K562 (cell line): ENCODE results near the gene FAM89B. TPM values are rescaled to one million over a fixed set of nuclear protein-coding genes. Genes with fewer than 3 reads are reported as not detected.

Source experiments
- ATAC-seq: fragments of 200-7000 bp; cut with Tn5 transposase; 3 replicates; pipeline ENCODE4 v1.9.1; 2020; ENCODE audit warnings: moderate library complexity
- BruUV-seq: library from RNA; stranded (reverse); fragments of 400-500 nt; replicated peaks from 2 replicates; lab custom pipeline; 2021; lab: Mats Ljungman, UMichigan
- CTCF ChIA-PET: fragments of 300-600 bp; formaldehyde crosslinking; extraction: SDS; loops from one replicate; lab custom pipeline; 2021; ENCODE audit warnings: low intra/inter-chr PET ratio; lab: Yijun Ruan, JAX
- POLR2A ChIA-PET: fragments of 300-600, 350-650 bp; sonication (Branson Sonifier 250); formaldehyde crosslinking; extraction: SDS; loops from one replicate; lab custom pipeline; 2021; ENCODE audit warnings: antibody characterized with exemption, inconsistent platforms; lab: Yijun Ruan, JAX
- DNase-seq, 4 experiments: peaks; one replicate each; pipeline versions ENCODE4 v3.0.0 to v3.0.0-alpha.2; 2011 to 2018; ENCODE audit warnings: low spot score in 3 of 4, mixed read lengths in 3 of 4; ENCODE audit errors: extremely low read depth in 1 of 4
- FAIRE-seq: peaks from 2 replicates; lab custom pipeline; 2011; peaks lifted over from hg19 to GRCh38; lab: Jason Lieb, UNC
- H2AFZ ChIP-seq: 2 replicates; pipeline ENCODE4 v1.6.0; 2011; ENCODE audit warnings: low read depth, low read length, control low read depth, inconsistent platforms
- H3K27ac ChIP-seq: fragments of 200-600 bp; 3 replicates; pipeline ENCODE4 v1.8.0; 2011; ENCODE audit warnings: low read depth, mild to moderate bottlenecking, control low read depth, inconsistent platforms, low read length, moderate library complexity, mixed read lengths; ENCODE audit errors: extremely low read depth
- H3K27me3 ChIP-seq, 2 experiments: fragments of 300-600 bp in 1 of 2; 2 replicates in 1 of 2; 3 replicates in 1 of 2; pipeline versions ENCODE4 v1.6.0 to v1.8.0; 2011; ENCODE audit warnings: inconsistent platforms in 2 of 2, low read length in 2 of 2, mild to moderate bottlenecking in 1 of 2, mixed read lengths in 1 of 2, moderate library complexity in 1 of 2; ENCODE audit not compliant: control insufficient read depth in 2 of 2, insufficient read depth in 2 of 2
- H3K36me3 ChIP-seq: fragments of 300-600 bp; 3 replicates; pipeline ENCODE4 v1.8.0; 2011; ENCODE audit warnings: mild to moderate bottlenecking, low read length, inconsistent platforms; ENCODE audit not compliant: control insufficient read depth, insufficient read depth
- H3K4me1 ChIP-seq, 2 experiments: fragments of 200-600 bp in 1 of 2; replicated peaks in 1 of 2; 2 replicates in 1 of 2; 3 replicates in 1 of 2; pipeline versions ENCODE4 v1.5.1 to v1.8.0; 2011; ENCODE audit warnings: inconsistent platforms in 2 of 2, low read length in 2 of 2, mild to moderate bottlenecking in 1 of 2, mixed read lengths in 1 of 2, moderate library complexity in 1 of 2; ENCODE audit not compliant: control insufficient read depth in 2 of 2, insufficient read depth in 2 of 2
- H3K4me2 ChIP-seq: 2 replicates; pipeline ENCODE4 v1.6.1; 2011; ENCODE audit warnings: low read length, control low read depth, inconsistent platforms, mixed read lengths; ENCODE audit not compliant: insufficient read depth
- H3K4me3 ChIP-seq: fragments of 200-600 bp; sonication (generic), shearing (Covaris generic); 2 replicates; pipeline ENCODE4 v1.5.1; 2016; ENCODE audit warnings: control low read depth, inconsistent platforms
- H3K79me2 ChIP-seq: fragments of 200-600 bp; 3 replicates; pipeline ENCODE4 v1.8.0; 2011; ENCODE audit warnings: low read length, inconsistent platforms; ENCODE audit not compliant: control insufficient read depth, insufficient read depth
- H3K9ac ChIP-seq, 2 experiments: 2 replicates each; pipeline versions ENCODE4 v1.6.0 to v1.6.1; 2011; ENCODE audit warnings: low read depth in 2 of 2, low read length in 2 of 2, control low read depth in 1 of 2, inconsistent platforms in 1 of 2, mild to moderate bottlenecking in 1 of 2, mixed read lengths in 1 of 2; ENCODE audit not compliant: insufficient read depth in 1 of 2
- H3K9me1 ChIP-seq: one replicate; pipeline ENCODE4 v1.6.0; 2011; ENCODE audit warnings: inconsistent platforms, mild to moderate bottlenecking, low read length, moderate library complexity; ENCODE audit not compliant: control insufficient read depth, insufficient read depth
- H3K9me3 ChIP-seq: replicated peaks from 2 replicates; pipeline ENCODE4 v1.5.1; 2011; ENCODE audit warnings: low read depth, low read length, inconsistent platforms; ENCODE audit not compliant: control insufficient read depth, insufficient read depth
- H4K20me1 ChIP-seq: replicated peaks from 2 replicates; pipeline ENCODE4 v1.6.1; 2011; ENCODE audit warnings: low read length, inconsistent platforms, mixed read lengths; ENCODE audit not compliant: control insufficient read depth, insufficient read depth
- GABPB1 ChIP-seq: sonication (generic); formaldehyde crosslinking; IDR thresholded peaks from 2 replicates; pipeline ENCODE4 v1.8.0; 2022; ENCODE audit warnings: mild to moderate bottlenecking, missing genetic modification reagents
- PHF8 ChIP-seq: fragments of 200-600 bp; sonication (generic); IDR thresholded peaks from 2 replicates; pipeline ENCODE4 v1.6.1; 2012; ENCODE audit warnings: mixed run types, mild to moderate bottlenecking, inconsistent platforms, low read length, moderate library complexity, borderline replicate concordance
- PKNOX1 ChIP-seq: fragments of 450-650 bp; IDR thresholded peaks from 2 replicates; pipeline ENCODE4 v1.6.1; 2016
- SP2 ChIP-seq: IDR thresholded peaks from 2 replicates; pipeline ENCODE4 v1.6.1; 2011; ENCODE audit warnings: mild to moderate bottlenecking, low read depth, low read length, moderate library complexity; ENCODE audit not compliant: poor library complexity, severe bottlenecking; ENCODE audit errors: extremely low read depth
- ZNF24 ChIP-seq: fragments of 450-650 bp; IDR thresholded peaks from 2 replicates; pipeline ENCODE4 v1.6.1; 2016
- WGBS: fragments of 100-300 bp; shearing (Covaris generic); methylation state at CpG from one replicate; pipeline ENCODE4 v1.1.6; 2016; ENCODE audit warnings: low coverage, mixed read lengths; ENCODE audit not compliant: insufficient coverage; ENCODE audit errors: missing lambda C conversion rate; 5-methylcytosine and 5-hydroxymethylcytosine counted together
- in situ Hi-C: fragments of 300-500 bp; cut with MboI; formaldehyde crosslinking; loops from 4 replicates; pipeline ENCODE4 v1.15.0; 2018; ENCODE audit warnings: inconsistent platforms, mixed read lengths
- intact Hi-C: fragments of 100-400 bp; cut with micrococcal nuclease; formaldehyde crosslinking; loops from 2 replicates; pipeline ENCODE4 v1.14.2; 2022
- polyA plus RNA-seq, 8 experiments: library from polyadenylated mRNA; depleted of rRNA in 4 of 8; stranded (reverse) in 5 of 8; unstranded in 3 of 8; fragments of >200 nt; fragmentation: Nextera tagmentation in 2 of 8; fragmentation: Illumina TruSeq in 1 of 8; extraction: Ambion mirVana in 2 of 8; extraction: Trizol in 1 of 8; gene quantifications; 2 replicates each; pipeline versions ENCODE4 v1.2.1 to v1.2.3, GENCODE V29; 2011 to 2014; ENCODE audit warnings: inconsistent platforms in 1 of 8, missing spikeins in 1 of 8
- total RNA-seq, 7 experiments: library from RNA; depleted of rRNA in 6 of 7; stranded (reverse); fragments of >200 nt in 6 of 7; fragmentation: Illumina TruSeq in 2 of 7; extraction: Trizol in 2 of 7; gene quantifications; 2 replicates each; pipeline versions ENCODE4 v1.2.1 to v1.2.3, GENCODE V29; 2011 to 2021; ENCODE audit warnings: low replicate concordance in 1 of 7
- TF ChIP-seq, protein P1 (sequence below): sonication (generic); formaldehyde crosslinking; IDR thresholded peaks from 2 replicates; pipeline ENCODE4 v1.8.1; 2023; ENCODE audit warnings: mild to moderate bottlenecking, missing genetic modification reagents

The FAM89B gene
- total and polyA plus RNA-seq, 9 of the 15 experiments (the other 6 are each of a cell fraction or from before 2014, with no cell fraction given) = 0.32 to 27.6 (median 11.9) TPM

- TF ChIP-seq SP2 (no peak), GABPB1 (CRISPR knock-in tag) (0 out of 2 replicates have a peak, but pooled peaks have one; percentile 37), PHF8 (peak; percentile 29; the same call in 1 of the 2 replicates)
These were observed 38.9 kb downstream of the FAM89B start (continued) for GRCh38 chr11:65611028-65611757.

DNA sequence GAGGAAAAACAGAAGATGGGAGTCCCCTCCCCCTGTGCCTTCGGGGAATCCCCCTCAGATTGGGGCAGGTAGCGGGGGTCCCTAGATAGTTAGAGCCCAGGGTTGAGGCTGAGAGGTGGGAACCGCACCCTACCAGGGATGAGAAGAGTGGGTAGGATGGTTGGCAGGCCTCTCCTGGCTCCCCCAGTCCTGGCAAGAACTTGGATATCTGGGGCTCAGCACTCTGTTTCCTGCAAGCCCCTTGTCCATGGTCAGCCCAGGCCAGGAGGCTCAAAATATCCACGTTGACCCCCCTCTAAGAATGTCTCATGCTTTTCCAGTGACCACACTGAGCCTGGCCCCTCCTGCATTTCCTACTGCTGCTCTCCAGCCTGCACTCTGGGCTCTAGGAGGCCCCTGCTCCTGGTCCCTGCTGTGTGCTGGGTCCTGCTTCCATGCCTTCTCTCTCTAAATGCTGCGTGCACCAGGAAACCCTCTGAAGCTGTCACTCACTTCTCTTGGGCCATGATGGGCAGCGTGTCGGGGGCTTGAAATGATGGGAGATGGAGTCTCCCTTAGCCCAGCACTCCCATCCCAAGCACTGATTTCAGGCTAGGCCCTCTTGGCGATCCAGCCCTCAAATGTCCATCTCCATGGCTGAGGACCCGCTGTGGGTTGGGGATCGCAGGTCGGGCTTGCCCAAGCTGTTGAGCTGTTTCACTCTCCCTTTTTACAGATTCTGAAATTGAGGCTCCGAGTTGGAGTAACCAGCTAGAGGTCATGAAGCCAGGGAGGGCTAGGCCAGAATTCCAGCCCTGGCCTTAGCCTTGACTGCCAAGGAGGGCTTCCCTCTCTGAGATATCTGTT, 39.6 kb downstream of the FAM89B start:
- peak overlapping the region; percentile 87; the same call in 1 of the 2 replicates for H3K4me3 ChIP-seq
- H3K27me3 ChIP-seq = no peaks in the 10 kb centered on the region
- ChIA-PET POLR2A (interaction anchor here (0.6 to 1.9 kb wide), 7 partner anchors 8 to 162 kb away, joined by 3 to 9 read pairs (median 4); partner anchors contain the start of gene KCNK7), CTCF (no interaction called here)
- in situ Hi-C loops = no loop called here
- TF ChIP-seq, protein P1, sequence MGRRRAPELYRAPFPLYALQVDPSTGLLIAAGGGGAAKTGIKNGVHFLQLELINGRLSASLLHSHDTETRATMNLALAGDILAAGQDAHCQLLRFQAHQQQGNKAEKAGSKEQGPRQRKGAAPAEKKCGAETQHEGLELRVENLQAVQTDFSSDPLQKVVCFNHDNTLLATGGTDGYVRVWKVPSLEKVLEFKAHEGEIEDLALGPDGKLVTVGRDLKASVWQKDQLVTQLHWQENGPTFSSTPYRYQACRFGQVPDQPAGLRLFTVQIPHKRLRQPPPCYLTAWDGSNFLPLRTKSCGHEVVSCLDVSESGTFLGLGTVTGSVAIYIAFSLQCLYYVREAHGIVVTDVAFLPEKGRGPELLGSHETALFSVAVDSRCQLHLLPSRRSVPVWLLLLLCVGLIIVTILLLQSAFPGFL (CRISPR knock-in tag) = 0 out of 2 replicates have a peak, but pooled peaks have one; percentile 48
- TF ChIP-seq PKNOX1 = peak; percentile 52
- no peak for TF ChIP-seq ZNF24
- ATAC-seq = no peak
- no peaks in the 10 kb centered on the region for H3K9me3 ChIP-seq
- H3K27ac ChIP-seq = peak overlapping the region; percentile 8; the same call in 2 of the 3 replicates
- H3K9ac ChIP-seq = peak overlapping the region; percentile 13 to 93; a peak in 3 of 4 replicates
- H3K4me1 ChIP-seq = peaks cover 23 to 65% of the 10 kb centered on the region in 2 experiments
- no peaks in the 10 kb centered on the region for H3K9me1 ChIP-seq
- intact Hi-C loops = no loop called here
- H3K36me3 ChIP-seq = peaks cover 42% of the 10 kb centered on the region; the same call in 2 of the 3 replicates
- H3K4me2 ChIP-seq = peak overlapping the region; percentile 90
- no peak for FAIRE-seq
- 66% methylated on average over 11 of the region's 12 CpGs for WGBS
- peaks cover 54% of the 10 kb centered on the region for H3K79me2 ChIP-seq
- H2AFZ ChIP-seq = no peak overlapping the region
- BruUV-seq = no TSS peak
- DNase-seq = no peak
- no peaks in the 10 kb centered on the region; the same call in 1 of the 2 replicates for H4K20me1 ChIP-seq
